Measurements from ENCODE around the gene C1QA.
"Not testable (repeated sequence)": the region's sequence is repeated elsewhere in the genome, so short reads cannot be mapped to it uniquely, and the experiment has no call there.

The C1QA gene

DNA sequence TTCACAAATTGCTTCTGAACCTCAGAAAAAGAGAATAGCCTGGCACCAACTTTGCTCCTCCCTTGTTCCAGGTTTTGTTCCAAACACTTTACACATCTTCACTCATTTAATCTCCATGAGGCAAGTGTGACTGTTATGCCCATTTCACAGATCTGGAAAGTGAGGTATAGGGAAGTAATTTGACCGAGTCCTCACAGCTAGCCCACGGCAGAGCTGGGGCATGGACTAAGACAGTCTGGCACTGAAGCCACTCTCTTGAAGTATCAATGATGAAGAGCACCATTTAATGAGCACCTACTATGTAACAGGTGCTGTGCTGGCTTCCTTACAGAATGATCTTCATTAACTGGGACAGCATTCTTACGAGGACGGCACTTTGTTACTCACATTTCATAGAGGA, 35.6 kb downstream of the C1QA start:
- DNase-seq (ENCODE audit: extremely low read depth in 1 of 2, low read depth in 1 of 2): no peak

DNA sequence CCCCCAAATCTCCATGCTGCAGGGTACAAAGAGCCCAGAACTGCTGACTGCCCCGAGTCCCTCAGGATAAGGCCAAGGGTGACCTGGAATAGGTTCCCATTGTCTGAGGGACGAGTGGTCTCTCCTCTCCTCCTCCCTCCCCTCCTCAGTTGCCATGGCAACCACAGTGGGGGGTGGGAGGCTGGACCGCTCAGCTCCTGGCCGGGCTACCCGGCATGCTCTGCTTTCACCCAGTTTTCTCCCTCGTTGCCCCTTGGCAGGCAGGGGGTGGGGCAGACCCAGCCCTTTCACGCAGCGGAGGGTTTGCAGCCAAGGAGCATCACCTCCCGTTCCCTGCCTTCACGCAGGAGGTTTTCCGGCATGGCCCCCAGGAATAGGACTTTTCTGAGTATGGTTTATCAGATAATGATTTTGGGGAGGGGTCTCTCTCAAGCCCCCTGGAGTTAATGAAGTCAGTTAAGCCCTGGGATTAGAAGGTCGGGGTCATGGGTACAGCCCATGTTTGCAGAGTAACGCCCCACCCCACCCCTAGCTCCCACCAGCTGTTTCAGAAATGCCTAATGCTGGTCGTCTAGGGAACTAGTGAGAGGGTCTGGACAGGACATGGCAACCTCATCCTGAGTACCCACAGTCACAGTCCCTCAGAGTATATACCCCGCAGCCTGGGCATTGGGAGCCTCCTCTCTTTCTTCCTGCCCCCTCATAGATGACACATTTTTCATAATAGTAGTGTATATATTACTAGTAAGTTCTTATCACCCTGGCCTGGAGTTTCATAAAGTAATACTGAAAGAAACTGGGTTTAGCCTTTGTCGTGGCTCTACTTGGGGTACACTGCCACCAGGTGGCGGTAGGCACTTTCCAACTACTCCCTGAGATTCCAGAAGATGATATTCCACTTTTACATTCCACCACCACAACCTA, 37.3 kb downstream of the C1QA start:
- peak; percentile 1 to 13 for DNase-seq (ENCODE audit: extremely low read depth in 1 of 2, low read depth in 1 of 2)

DNA sequence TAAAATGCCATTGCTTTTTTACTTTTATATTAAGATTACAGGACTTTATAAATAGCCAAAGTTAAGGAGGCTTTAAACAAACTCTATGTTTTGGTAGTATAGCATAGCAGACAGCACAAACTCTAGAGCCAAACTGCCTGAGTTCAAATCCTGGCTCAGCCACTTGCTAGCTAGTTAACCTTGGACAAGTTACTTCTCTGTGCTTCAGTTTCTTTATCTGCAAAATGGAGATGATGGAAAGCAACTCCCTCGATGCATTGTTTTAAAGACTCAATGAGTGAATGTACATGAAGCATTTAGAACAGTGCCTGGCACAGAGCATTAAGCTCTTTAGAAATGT, 38.0 kb downstream of the C1QA start:
- no peak for DNase-seq (ENCODE audit: extremely low read depth in 1 of 2, low read depth in 1 of 2)

DNA sequence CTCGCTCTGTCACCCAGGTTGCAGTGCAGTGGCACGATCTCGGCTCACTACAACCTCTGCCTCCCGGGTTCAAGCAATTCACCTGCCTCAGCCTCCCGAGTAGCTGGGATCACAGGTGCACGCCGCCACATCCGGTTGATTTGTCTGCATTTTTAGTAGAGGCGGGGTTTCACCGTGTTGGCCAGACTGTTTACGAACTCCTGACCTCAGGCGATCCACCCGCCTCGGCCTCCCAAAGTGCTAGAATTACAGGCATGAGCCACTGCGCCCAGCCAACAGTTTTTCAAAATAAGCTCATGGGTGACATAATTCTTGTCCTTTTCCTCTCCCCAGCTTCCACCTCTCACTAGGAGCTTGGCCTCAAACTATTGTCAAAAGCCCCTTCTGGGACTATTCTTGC, 39.7 kb downstream of the C1QA start:
- not testable (repeated sequence) for DNase-seq (ENCODE audit: extremely low read depth in 1 of 2, low read depth in 1 of 2)

DNA sequence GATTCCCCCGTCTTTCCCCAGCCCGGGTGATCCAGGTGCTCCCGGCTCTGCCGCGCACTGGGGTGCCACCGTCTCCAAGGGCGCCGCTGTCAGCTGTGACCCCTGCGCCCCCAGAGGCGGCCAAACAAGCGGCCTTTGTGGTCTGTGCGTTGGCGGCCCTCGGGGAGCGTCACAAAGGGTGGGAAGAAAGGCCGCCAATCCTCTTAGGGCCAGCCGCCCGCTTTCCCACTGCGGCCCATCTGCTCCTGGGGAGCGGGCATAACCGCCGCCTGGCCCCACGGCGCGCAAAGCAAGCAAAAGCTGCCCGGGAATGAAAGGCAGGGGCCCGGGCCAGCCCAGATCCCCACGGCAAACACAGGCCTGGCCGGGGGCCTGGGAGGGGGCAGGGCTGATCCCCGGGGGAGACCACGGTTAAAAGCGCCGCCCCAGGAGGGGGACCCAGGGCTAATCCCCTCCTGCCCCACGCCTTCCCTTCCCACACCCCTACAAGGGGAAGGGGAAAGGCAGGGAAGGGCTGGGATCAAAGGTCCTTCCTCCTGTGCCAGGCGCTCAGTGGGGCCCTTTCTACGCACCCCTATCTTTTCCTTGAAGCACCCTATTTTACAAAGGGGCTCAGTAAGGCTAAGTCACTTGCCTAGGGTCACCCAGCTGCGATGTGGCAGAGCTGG, 40.6 kb downstream of the C1QA start:
- no peak for DNase-seq (ENCODE audit: extremely low read depth in 1 of 2, low read depth in 1 of 2)

DNA sequence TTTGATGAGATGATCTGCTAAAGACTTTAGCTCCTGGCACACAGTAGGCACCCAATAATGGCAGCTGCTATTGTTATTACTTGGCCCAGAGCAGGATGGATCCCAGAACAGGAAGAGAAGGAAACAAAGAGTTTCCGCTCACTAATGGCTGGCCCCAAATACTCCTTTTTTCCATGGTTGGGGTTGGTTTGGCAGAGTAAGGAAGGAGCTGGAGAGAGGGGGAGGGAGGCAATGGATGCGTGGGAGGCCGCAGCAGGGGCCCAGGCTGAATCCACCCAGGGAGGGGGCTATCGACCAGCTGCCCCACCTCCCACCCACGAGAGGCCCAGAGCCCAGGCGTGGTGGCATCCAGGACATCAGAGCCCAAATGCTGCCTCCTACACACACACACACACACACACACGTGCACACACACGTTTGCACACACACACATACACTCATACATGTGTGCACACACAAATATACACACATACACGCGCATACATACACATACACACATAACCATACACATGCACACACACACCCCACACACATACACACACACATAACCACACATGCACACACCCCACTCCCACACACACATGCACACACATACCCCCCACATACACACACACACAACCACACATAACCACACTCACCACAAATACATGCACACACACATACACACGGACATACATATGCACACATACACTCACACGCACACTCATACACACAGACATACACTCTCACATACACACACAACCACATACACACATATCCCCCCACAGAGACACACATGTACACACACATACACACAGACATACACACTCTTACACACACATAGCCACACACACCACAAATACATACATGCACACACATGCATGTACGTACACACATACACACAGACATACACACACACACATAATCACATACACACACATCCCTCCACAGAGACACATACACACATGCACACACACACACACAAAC, 41.8 kb downstream of the C1QA start:
- no peak for DNase-seq (ENCODE audit: extremely low read depth in 1 of 2, low read depth in 1 of 2)

DNA sequence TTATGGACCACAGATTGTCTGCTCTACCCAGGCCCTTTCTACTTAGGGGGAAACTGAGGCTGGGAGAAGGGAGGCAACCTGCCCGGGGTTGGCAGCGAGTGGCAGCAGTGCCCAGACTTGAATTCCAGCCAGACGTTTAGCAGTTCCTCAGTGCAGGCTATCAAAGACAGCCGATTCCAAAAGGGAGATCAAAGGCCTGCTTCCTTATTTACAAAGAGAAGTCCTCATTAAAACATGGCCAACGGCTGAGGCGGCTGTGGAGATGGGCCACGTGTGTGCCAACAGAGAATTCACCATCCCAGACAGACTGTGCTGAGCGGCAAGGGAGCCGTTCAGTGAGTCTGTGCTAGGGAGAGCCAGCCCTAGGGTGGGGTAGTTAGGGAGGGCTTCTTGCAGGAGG, 44.3 kb downstream of the C1QA start:
- DNase-seq (ENCODE audit: extremely low read depth in 1 of 2, low read depth in 1 of 2): no peak

DNA sequence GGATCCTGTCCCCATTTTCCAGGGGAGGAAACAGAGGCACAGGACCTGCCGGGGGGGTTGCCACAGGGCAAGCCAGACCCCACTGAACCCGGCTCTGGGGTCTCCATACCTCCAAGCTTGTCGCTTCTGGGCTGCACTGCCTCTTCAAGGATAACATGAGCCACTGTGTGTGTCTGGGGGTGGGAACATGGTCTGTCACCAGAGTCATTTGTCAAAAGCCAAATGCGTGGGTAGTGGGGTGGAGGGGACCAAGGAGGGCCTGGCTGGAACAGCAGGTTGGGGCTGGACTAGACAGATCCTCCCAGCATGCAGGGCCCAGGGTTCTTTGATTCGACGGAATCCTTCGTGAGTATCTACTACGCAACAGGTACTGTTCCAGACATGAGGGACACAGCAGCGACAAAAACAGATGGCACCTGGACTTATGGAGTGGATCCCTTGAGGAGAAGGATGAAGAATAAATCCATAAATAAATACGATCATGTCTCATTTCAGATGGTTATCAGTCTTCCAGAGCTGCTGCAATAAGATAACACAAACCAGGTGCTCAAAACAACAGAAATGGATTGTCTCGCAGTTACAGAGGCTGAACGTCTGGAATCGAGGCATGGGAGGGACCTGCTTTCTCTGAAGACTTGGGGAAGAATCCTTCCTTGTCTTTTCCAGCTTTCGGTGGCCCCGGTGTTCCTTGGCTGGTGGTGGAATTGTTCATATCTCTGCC, 45.3 kb downstream of the C1QA start:
- DNase-seq (ENCODE audit: extremely low read depth in 1 of 2, low read depth in 1 of 2): no peak

DNA sequence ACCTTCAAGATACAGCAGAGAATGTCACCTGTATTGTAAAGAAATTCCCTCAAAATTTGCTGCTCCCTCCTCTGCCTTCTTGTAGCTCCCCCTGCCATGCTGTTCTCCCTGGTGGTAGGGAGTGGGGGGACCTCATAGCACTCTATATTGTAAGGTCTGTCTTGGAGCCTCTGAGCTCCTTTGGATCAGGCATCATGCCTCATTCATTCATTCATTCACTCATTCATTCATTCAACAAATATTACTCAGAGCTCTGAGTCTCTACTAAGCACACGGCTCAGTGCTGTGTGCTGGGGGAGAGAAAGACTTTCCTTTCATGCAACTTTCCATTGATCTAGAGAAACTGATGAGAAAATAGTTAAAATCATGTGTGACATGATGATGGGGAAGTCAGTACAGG, 47.1 kb downstream of the C1QA start:
- DNase-seq (ENCODE audit: extremely low read depth in 1 of 2, low read depth in 1 of 2): no peak

DNA sequence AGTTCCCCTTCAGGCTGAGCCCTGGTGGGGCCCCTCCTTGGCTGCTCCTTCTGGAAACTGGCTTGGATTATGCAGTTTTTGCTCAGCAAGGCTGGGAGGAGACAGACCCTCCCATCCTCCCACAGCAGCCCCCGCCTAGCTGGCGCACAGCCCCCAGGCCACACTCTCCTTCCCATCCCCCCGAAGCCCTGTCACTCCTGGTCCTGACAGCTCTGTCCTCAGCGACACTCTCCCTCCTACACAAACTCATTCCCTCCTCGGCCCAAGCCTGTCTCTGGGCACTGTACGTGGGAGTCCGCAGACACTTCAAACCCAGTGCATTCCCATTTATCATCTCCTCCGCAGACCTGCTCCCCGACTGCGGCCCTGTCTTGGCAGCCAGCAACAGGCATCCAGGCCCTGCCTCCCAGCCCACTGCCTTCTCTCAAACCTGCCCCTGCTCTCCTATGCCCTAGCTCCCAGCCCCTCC, 49.2 kb downstream of the C1QA start:
- no peak for DNase-seq (ENCODE audit: extremely low read depth in 1 of 2, low read depth in 1 of 2)

DNA sequence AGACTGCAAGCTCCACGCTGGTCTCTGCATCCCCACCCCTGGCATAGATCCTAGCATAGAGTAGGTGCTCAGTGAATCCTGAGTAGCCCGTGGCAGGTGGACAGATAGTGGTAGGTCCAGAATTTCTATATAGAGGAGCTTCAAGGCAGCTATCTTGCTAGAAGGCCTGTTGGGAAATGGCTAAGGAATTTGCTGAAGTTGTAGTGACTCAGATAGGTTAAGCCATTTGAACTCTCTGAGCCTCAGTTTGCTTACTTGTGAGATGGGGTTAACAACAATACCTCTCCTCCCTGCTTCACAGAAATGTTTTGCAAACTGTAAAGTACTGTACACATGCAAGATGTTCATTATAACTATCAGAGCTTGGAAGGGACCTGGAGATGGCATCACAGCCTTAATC, 50.8 kb downstream of the C1QA start:
- no peak for DNase-seq (ENCODE audit: extremely low read depth in 1 of 2, low read depth in 1 of 2)

DNA sequence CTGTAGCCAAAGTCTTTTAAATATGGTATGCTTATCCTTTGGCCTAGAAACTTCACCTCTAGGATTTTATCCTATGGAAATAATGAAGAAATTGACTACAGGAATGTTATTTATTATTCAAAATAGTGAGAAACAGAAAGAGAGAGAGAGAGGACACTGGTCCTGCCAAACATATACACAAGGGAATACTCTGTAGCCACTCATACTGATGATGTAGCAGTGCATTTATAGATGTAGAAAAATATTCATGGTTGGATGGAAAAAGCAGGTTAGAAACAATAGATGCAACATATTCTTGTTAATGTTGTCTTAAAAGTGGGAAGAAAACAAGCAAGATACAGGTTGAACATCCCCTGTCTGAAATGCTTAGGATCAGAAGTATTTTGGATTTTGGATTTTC, 52.0 kb downstream of the C1QA start:
- DNase-seq (ENCODE audit: extremely low read depth in 1 of 2, low read depth in 1 of 2): no peak

Measured in stimulated activated CD8-positive, alpha-beta memory T cell treated with anti-CD3 and anti-CD28 coated beads, Interleukin-7, amount 100 ng/mL, for 48 hours (primary cell).